Measurements from ENCODE around the gene IRF9. TPM values are rescaled to one million over a fixed set of nuclear protein-coding genes. Genes with fewer than 3 reads are reported as not detected.

IRF9 gene
- total RNA-seq, 1 experiment from 2014 or later: 15.6 TPM

DNA sequence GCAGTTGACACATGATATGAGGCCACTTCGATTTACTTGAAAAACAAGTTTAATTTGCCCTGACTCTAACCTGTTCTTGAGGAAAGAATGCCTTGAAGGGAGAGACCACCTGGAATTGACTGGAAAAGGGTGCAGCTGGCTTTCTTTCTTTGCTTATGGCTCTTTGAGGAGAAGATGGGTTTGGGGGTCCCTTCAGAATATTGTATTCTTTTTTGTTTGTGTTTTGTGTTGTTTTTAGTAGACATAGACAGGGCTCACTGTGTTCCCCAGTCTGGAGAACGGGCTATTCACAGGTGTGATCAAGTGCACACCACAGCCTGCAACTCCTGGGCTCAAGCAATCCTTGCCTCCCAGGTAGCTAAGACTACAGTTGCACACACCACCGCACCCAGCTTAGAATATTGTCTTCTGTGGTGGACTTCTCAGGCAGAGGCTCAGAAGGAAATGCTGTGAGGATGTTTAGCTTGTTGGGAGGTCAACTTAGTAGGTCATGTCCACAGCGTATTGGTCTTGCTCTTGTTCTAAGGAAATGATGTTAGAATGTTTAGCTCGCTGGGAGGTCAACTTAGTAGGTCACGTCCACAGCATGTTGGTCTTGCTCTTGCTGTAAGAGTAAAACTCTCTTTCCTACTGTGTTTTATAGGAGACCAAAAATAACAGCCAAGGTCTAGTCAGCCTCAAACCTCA, 44.8 kb upstream of the IRF9 start (continued):
- no peak for TF ChIP-seq IRF2 (CRISPR knock-in tag; IDR thresholded peaks at IDR 0.05; ENCODE audit: borderline replicate concordance, low read depth)
- TF ChIP-seq RORB (CRISPR knock-in tag; IDR thresholded peaks at IDR 0.05): no peak
- no peak for TF ChIP-seq EMX1 (CRISPR knock-in tag; IDR thresholded peaks at IDR 0.05)
- TF ChIP-seq ZNF317 (CRISPR knock-in tag; IDR thresholded peaks at IDR 0.05; ENCODE audit: borderline replicate concordance, low read depth): no peak
- TF ChIP-seq, protein P1, sequence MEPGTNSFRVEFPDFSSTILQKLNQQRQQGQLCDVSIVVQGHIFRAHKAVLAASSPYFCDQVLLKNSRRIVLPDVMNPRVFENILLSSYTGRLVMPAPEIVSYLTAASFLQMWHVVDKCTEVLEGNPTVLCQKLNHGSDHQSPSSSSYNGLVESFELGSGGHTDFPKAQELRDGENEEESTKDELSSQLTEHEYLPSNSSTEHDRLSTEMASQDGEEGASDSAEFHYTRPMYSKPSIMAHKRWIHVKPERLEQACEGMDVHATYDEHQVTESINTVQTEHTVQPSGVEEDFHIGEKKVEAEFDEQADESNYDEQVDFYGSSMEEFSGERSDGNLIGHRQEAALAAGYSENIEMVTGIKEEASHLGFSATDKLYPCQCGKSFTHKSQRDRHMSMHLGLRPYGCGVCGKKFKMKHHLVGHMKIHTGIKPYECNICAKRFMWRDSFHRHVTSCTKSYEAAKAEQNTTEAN (CRISPR knock-in tag; IDR thresholded peaks at IDR 0.05): no peak
- TF ChIP-seq, protein P2, sequence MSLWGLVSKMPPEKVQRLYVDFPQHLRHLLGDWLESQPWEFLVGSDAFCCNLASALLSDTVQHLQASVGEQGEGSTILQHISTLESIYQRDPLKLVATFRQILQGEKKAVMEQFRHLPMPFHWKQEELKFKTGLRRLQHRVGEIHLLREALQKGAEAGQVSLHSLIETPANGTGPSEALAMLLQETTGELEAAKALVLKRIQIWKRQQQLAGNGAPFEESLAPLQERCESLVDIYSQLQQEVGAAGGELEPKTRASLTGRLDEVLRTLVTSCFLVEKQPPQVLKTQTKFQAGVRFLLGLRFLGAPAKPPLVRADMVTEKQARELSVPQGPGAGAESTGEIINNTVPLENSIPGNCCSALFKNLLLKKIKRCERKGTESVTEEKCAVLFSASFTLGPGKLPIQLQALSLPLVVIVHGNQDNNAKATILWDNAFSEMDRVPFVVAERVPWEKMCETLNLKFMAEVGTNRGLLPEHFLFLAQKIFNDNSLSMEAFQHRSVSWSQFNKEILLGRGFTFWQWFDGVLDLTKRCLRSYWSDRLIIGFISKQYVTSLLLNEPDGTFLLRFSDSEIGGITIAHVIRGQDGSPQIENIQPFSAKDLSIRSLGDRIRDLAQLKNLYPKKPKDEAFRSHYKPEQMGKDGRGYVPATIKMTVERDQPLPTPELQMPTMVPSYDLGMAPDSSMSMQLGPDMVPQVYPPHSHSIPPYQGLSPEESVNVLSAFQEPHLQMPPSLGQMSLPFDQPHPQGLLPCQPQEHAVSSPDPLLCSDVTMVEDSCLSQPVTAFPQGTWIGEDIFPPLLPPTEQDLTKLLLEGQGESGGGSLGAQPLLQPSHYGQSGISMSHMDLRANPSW (CRISPR knock-in tag; conservative IDR thresholded peaks at IDR 0.05; ENCODE audit: low read depth): no peak
- TF ChIP-seq, protein P3, sequence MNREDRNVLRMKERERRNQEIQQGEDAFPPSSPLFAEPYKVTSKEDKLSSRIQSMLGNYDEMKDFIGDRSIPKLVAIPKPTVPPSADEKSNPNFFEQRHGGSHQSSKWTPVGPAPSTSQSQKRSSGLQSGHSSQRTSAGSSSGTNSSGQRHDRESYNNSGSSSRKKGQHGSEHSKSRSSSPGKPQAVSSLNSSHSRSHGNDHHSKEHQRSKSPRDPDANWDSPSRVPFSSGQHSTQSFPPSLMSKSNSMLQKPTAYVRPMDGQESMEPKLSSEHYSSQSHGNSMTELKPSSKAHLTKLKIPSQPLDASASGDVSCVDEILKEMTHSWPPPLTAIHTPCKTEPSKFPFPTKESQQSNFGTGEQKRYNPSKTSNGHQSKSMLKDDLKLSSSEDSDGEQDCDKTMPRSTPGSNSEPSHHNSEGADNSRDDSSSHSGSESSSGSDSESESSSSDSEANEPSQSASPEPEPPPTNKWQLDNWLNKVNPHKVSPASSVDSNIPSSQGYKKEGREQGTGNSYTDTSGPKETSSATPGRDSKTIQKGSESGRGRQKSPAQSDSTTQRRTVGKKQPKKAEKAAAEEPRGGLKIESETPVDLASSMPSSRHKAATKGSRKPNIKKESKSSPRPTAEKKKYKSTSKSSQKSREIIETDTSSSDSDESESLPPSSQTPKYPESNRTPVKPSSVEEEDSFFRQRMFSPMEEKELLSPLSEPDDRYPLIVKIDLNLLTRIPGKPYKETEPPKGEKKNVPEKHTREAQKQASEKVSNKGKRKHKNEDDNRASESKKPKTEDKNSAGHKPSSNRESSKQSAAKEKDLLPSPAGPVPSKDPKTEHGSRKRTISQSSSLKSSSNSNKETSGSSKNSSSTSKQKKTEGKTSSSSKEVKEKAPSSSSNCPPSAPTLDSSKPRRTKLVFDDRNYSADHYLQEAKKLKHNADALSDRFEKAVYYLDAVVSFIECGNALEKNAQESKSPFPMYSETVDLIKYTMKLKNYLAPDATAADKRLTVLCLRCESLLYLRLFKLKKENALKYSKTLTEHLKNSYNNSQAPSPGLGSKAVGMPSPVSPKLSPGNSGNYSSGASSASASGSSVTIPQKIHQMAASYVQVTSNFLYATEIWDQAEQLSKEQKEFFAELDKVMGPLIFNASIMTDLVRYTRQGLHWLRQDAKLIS (CRISPR knock-in tag; IDR thresholded peaks at IDR 0.05; ENCODE audit: borderline replicate concordance): no peak
- TF ChIP-seq GTF2I (CRISPR knock-in tag; conservative IDR thresholded peaks at IDR 0.05): no peak
- TF ChIP-seq TEAD1 (CRISPR knock-in tag; IDR thresholded peaks at IDR 0.05): no peak
- no peak for TF ChIP-seq ESRRA (CRISPR knock-in tag; IDR thresholded peaks at IDR 0.05; ENCODE audit: borderline replicate concordance)
- TF ChIP-seq NFE2L1 (CRISPR knock-in tag; IDR thresholded peaks at IDR 0.05): no peak

DNA sequence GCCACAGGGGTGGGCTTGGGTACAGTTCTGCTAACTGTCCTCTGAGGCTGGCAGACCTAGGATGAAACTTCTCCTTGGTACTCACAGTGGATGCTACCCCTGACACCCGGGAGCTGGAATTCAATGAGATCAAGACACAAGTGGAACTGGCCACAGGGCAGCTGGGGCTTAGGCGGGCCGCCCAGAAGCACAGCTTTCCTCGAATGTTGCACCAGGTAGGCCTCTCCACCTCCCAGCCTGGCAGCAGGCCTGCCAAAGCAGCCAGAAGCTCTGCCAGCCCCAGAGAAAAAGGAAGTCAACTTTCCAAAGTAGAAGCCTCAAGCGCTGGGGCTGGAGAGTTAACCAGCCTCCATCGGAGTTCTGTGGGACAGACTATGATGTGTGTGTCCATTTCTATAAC, 43.9 kb upstream of the IRF9 start:
- DNase-seq (ENCODE audit: low spot score) (no peak), ATAC-seq (no peak)
- TF ChIP-seq NR2C2 (CRISPR knock-in tag; IDR thresholded peaks at IDR 0.05) (no peak), CREB1 (CRISPR knock-in tag; IDR thresholded peaks at IDR 0.05) (no peak), MYBL2 (CRISPR knock-in tag; IDR thresholded peaks at IDR 0.05) (no peak)
- TF ChIP-seq, protein P4, sequence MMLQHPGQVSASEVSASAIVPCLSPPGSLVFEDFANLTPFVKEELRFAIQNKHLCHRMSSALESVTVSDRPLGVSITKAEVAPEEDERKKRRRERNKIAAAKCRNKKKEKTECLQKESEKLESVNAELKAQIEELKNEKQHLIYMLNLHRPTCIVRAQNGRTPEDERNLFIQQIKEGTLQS (CRISPR knock-in tag; conservative IDR thresholded peaks at IDR 0.05): no peak
- peaks cover 45% of the 10 kb centered on the region for H3K36me3 Mint-ChIP-seq
- H3K27ac Mint-ChIP-seq: no peak overlapping the region
- H3K27me3 Mint-ChIP-seq (ENCODE audit: low read depth): peaks cover 4% of the 10 kb centered on the region; the same call in 1 of the 2 replicates
- CTCF ChIA-PET: interaction anchor here (0.6 to 1.3 kb wide), 2 partner anchors 9 to 44 kb away, joined by 3 read pairs; partner anchors contain the start of gene IRF9
- no peaks in the 10 kb centered on the region for H3K9me3 Mint-ChIP-seq
- POLR2A ChIA-PET: interaction anchor here (0.9 kb wide), 1 partner anchor 24 kb away, joined by 3 read pairs; no protein-coding TSS in a partner anchor
- no peak overlapping the region for H3K4me3 Mint-ChIP-seq
- peaks cover 17% of the 10 kb centered on the region for H3K4me1 Mint-ChIP-seq

DNA sequence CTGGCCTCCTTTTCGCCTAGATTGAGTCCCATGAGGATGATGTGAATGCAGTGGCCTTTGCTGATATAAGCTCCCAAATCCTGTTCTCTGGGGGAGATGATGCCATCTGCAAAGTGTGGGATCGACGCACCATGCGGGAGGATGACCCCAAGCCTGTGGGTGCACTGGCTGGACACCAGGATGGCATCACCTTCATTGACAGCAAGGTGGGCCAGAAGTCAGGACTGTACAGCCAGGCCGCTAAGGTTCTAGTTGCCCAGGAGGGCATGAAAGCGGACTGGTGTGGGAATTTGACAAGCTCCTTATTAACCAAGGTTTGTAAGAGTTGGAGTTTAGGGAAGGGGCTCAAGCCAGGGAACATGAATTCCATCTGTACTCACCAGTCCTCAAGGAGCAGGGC, 41.4 kb upstream of the IRF9 start:
- DNase-seq (ENCODE audit: low spot score) (no peak), ATAC-seq (no peak)
- Mint-ChIP-seq H3K27me3 (ENCODE audit: low read depth) (peaks cover 4% of the 10 kb centered on the region; the same call in 1 of the 2 replicates), H3K36me3 (peaks cover 55% of the 10 kb centered on the region), H3K9me3 (no peaks in the 10 kb centered on the region), H3K4me1 (peaks cover 17% of the 10 kb centered on the region), H3K27ac (no peak overlapping the region), H3K4me3 (no peak overlapping the region)
- CTCF ChIA-PET: interaction anchor here (2.0 kb wide), 1 partner anchor 11 kb away, joined by 7 read pairs; no protein-coding TSS in a partner anchor
- POLR2A ChIA-PET: interaction anchor here (1.0 kb wide), 1 partner anchor 22 kb away, joined by 3 read pairs; the partner anchor contains the start of gene EMC9
- TF ChIP-seq, protein P5, sequence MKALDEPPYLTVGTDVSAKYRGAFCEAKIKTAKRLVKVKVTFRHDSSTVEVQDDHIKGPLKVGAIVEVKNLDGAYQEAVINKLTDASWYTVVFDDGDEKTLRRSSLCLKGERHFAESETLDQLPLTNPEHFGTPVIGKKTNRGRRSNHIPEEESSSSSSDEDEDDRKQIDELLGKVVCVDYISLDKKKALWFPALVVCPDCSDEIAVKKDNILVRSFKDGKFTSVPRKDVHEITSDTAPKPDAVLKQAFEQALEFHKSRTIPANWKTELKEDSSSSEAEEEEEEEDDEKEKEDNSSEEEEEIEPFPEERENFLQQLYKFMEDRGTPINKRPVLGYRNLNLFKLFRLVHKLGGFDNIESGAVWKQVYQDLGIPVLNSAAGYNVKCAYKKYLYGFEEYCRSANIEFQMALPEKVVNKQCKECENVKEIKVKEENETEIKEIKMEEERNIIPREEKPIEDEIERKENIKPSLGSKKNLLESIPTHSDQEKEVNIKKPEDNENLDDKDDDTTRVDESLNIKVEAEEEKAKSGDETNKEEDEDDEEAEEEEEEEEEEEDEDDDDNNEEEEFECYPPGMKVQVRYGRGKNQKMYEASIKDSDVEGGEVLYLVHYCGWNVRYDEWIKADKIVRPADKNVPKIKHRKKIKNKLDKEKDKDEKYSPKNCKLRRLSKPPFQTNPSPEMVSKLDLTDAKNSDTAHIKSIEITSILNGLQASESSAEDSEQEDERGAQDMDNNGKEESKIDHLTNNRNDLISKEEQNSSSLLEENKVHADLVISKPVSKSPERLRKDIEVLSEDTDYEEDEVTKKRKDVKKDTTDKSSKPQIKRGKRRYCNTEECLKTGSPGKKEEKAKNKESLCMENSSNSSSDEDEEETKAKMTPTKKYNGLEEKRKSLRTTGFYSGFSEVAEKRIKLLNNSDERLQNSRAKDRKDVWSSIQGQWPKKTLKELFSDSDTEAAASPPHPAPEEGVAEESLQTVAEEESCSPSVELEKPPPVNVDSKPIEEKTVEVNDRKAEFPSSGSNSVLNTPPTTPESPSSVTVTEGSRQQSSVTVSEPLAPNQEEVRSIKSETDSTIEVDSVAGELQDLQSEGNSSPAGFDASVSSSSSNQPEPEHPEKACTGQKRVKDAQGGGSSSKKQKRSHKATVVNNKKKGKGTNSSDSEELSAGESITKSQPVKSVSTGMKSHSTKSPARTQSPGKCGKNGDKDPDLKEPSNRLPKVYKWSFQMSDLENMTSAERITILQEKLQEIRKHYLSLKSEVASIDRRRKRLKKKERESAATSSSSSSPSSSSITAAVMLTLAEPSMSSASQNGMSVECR (CRISPR knock-in tag; IDR thresholded peaks at IDR 0.05; ENCODE audit: borderline replicate concordance): no peak
- TF ChIP-seq, protein P6, sequence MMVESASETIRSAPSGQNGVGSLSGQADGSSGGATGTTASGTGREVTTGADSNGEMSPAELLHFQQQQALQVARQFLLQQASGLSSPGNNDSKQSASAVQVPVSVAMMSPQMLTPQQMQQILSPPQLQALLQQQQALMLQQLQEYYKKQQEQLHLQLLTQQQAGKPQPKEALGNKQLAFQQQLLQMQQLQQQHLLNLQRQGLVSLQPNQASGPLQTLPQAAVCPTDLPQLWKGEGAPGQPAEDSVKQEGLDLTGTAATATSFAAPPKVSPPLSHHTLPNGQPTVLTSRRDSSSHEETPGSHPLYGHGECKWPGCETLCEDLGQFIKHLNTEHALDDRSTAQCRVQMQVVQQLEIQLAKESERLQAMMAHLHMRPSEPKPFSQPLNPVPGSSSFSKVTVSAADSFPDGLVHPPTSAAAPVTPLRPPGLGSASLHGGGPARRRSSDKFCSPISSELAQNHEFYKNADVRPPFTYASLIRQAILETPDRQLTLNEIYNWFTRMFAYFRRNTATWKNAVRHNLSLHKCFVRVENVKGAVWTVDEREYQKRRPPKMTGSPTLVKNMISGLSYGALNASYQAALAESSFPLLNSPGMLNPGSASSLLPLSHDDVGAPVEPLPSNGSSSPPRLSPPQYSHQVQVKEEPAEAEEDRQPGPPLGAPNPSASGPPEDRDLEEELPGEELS (CRISPR knock-in tag; IDR thresholded peaks at IDR 0.05): no peak

Measured in WTC11 (cell line).